Measurements from ENCODE around the gene BMP8A. TPM values are rescaled to one million over a fixed set of nuclear protein-coding genes. Genes with fewer than 3 reads are reported as not detected.

The BMP8A gene
- polyA plus RNA-seq, 1 experiment = 0.05 TPM

DNA sequence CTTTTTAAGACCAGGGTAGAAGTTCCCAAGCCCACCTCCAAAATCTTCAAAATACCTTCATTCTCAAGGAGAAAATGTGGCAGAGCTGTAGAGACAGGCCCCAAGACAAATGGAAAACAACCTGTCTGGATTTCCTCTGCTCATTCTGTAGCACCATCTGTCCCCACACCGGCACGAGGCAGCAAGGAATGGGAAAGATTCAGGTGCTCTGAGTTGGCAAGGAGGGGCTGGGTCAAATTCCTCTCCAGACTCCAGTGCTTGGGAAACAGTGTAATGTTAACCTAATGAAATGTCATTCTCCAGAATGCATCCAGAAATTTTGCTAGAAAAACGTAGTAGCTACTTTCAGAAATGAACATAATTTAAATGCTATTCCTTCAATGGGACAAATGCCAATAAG is 75.9 kb downstream of the BMP8A start:
- ChIA-PET CTCF (interaction anchor here (1.4 kb wide), 1 partner anchor 10 kb away, joined by 3 read pairs; the partner anchor contains the start of gene PABPC4), POLR2A (no interaction called here)
- no peak for DNase-seq (ENCODE audit: low read depth)
- Histone ChIP-seq H3K27me3 (ENCODE audit: control insufficient read depth, insufficient read depth, low read length) (no peaks in the 10 kb centered on the region), H3K4me3 (ENCODE audit: low read depth, low read length) (no peak overlapping the region), H3K36me3 (ENCODE audit: control insufficient read depth, insufficient read depth, low read length) (peaks cover 51% of the 10 kb centered on the region)
- no peak for TF ChIP-seq CTCF (IDR thresholded peaks at IDR 0.05; ENCODE audit: insufficient read depth, low read depth, low read length)

GRCh38 chr1:39568208-39568607 is 76.8 kb downstream of the BMP8A start:
- POLR2A ChIA-PET = no interaction called here
- TF ChIP-seq CTCF (IDR thresholded peaks at IDR 0.05; ENCODE audit: insufficient read depth, low read depth, low read length) = no peak
- Histone ChIP-seq H3K4me3 (ENCODE audit: low read depth, low read length) (no peak overlapping the region), H3K27me3 (ENCODE audit: control insufficient read depth, insufficient read depth, low read length) (no peaks in the 10 kb centered on the region), H3K36me3 (ENCODE audit: control insufficient read depth, insufficient read depth, low read length) (peaks cover 49% of the 10 kb centered on the region)
- CTCF ChIA-PET = interaction anchor here (1.4 kb wide), 1 partner anchor 9 kb away, joined by 3 read pairs; the partner anchor contains the start of gene PABPC4
- no peak for DNase-seq (ENCODE audit: low read depth)

DNA sequence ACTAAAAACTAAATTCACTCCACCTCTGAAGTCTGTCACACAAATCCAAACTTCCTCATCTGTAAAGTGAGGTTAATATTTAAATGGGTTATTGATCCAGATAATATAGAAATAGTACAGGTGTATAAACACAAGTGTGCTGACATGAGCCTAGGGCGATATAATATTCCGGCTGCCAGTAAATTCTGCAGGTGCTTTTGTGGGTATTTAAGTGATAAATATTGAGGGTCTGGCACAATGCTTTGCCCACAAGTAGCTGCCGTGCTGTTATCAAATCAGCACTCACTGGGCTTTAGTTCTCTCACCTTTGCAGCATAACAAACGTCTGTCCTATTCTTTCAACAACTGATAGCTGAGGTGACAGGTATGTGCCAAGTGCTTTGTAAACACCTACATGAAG is 77.6 kb downstream of the BMP8A start:
- no peaks in the 10 kb centered on the region for H3K27me3 ChIP-seq (ENCODE audit: control insufficient read depth, insufficient read depth, low read length)
- POLR2A ChIA-PET = no interaction called here

DNA sequence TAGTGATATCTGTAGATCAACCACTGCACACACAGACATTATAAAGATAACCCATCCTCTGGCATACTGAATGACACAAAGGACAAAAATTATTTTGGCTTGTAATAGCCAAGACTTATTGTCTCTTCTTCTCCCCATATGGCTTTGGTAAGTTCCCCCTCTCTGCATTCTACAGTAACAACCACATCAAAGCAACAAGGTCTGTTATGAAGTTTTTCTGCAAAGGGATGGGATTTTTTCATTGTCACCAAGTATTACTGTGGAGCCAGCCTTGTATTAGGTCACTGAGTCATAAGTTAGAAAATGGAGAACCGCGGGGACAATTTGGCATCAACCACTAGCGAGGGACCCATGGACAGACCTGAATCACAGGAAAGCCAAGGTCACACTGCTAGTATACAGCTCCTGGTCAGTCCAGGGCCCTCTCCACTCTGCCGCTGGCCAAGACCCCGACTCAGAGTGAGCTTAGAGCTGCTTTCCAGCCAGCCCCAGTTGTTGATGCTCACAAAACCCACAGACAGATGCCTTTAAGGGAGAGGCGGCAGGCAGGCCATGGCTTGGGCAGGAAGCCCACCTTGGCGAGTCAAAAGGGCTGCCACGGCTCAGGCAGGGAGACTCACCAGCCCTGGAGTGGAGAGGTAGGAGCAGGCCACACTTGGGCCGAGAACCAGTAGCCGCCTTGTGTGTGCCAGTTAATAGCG is 79.2 kb downstream of the BMP8A start:
- no peak for TF ChIP-seq CTCF (IDR thresholded peaks at IDR 0.05; ENCODE audit: insufficient read depth, low read depth, low read length)
- CTCF ChIA-PET = no interaction called here
- no peak overlapping the region for H3K4me3 ChIP-seq (ENCODE audit: low read depth, low read length)
- no peaks in the 10 kb centered on the region for H3K27me3 ChIP-seq (ENCODE audit: control insufficient read depth, insufficient read depth, low read length)
- H3K36me3 ChIP-seq (ENCODE audit: control insufficient read depth, insufficient read depth, low read length) = peaks cover 34% of the 10 kb centered on the region
- no peak for DNase-seq (ENCODE audit: low read depth)
- POLR2A ChIA-PET = no interaction called here

More for the DNA sequence above, 77.6 kb downstream of the BMP8A start:
- peaks cover 46% of the 10 kb centered on the region for H3K36me3 ChIP-seq (ENCODE audit: control insufficient read depth, insufficient read depth, low read length)
- CTCF ChIA-PET = no interaction called here
- H3K4me3 ChIP-seq (ENCODE audit: low read depth, low read length) = no peak overlapping the region
- no peak for DNase-seq (ENCODE audit: low read depth)
- no peak for TF ChIP-seq CTCF (IDR thresholded peaks at IDR 0.05; ENCODE audit: insufficient read depth, low read depth, low read length)

DNA sequence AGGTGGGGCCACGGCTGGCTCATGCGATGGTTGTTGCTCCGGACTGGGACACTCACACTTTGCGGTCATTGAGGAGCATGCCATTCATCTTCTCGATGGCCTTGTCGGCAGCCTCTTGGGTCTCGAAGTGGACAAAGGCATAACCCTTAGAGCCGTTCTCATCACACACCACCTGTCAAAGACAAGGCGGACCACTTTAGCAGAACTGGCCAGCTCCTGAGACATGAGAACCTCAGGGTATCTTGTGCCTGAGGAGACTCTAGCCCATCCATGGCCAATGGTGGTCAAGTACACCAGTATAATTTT is 79.7 kb downstream of the BMP8A start:
- no peak for TF ChIP-seq CTCF (IDR thresholded peaks at IDR 0.05; ENCODE audit: insufficient read depth, low read depth, low read length)
- Histone ChIP-seq H3K36me3 (ENCODE audit: control insufficient read depth, insufficient read depth, low read length) (peaks cover 34% of the 10 kb centered on the region), H3K4me3 (ENCODE audit: low read depth, low read length) (no peak overlapping the region), H3K27me3 (ENCODE audit: control insufficient read depth, insufficient read depth, low read length) (no peaks in the 10 kb centered on the region)
- CTCF ChIA-PET = no interaction called here
- POLR2A ChIA-PET = no interaction called here
- DNase-seq (ENCODE audit: low read depth) = no peak
